NCI-H146 (cell line): ENCODE results near the gene GLYATL1.
"Not testable (repeated sequence)": the region's sequence is repeated elsewhere in the genome, so short reads cannot be mapped to it uniquely, and the experiment has no call there.

Source experiments
- DNase-seq: peaks from one replicate; lab custom pipeline; 2025; lab: John Stamatoyannopoulos, UW

GLYATL1 gene

GRCh38 chr11:58998480-58999290, 59.4 kb downstream of the GLYATL1 start:
- no peak for DNase-seq

- DNase-seq = no peak
These were observed 60.0 kb downstream of the GLYATL1 start for GRCh38 chr11:58999291-58999680.

- DNase-seq = no peak
These were observed 60.7 kb downstream of the GLYATL1 start for GRCh38 chr11:59000003-59000402.

- not testable (repeated sequence) for DNase-seq
These were observed 62.7 kb downstream of the GLYATL1 start for GRCh38 chr11:59002006-59002405.
